ENCODE data around the gene CIB4.

DNA sequence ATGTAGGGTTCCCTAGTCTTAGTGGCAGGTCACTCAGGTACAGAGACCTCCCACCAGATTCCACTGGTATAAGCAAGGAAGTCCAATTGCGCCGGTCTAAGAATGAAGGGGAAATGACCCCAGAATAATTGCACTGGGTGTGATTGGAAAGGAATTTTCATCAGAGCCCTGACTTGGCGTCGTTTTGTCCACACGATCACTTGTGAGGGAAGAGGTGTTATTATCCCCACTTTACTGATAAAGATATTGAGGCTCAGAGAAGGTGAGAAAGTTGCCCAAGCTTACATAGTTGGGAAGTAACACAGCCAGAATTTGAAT is 61.5 kb downstream of the CIB4 start:
- TF ChIP-seq, protein P1, sequence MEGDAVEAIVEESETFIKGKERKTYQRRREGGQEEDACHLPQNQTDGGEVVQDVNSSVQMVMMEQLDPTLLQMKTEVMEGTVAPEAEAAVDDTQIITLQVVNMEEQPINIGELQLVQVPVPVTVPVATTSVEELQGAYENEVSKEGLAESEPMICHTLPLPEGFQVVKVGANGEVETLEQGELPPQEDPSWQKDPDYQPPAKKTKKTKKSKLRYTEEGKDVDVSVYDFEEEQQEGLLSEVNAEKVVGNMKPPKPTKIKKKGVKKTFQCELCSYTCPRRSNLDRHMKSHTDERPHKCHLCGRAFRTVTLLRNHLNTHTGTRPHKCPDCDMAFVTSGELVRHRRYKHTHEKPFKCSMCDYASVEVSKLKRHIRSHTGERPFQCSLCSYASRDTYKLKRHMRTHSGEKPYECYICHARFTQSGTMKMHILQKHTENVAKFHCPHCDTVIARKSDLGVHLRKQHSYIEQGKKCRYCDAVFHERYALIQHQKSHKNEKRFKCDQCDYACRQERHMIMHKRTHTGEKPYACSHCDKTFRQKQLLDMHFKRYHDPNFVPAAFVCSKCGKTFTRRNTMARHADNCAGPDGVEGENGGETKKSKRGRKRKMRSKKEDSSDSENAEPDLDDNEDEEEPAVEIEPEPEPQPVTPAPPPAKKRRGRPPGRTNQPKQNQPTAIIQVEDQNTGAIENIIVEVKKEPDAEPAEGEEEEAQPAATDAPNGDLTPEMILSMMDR (IDR thresholded peaks at IDR 0.05; ENCODE audit: borderline replicate concordance, extremely low read depth, low read length, poor library complexity, severe bottlenecking), result no peak
- TF ChIP-seq EZH2 (IDR thresholded peaks at IDR 0.05; ENCODE audit: borderline replicate concordance, low read depth, low read length, severe bottlenecking), result no peak

All from DND-41 (cell line).